Measurements from ENCODE around the gene USP6.
"Not testable (repeated sequence)": the region's sequence is repeated elsewhere in the genome, so short reads cannot be mapped to it uniquely, and the experiment has no call there.

USP6 gene

GRCh38 chr17:5200360-5200759, 84.5 kb downstream of the USP6 start:
- no peak for DNase-seq

DNA sequence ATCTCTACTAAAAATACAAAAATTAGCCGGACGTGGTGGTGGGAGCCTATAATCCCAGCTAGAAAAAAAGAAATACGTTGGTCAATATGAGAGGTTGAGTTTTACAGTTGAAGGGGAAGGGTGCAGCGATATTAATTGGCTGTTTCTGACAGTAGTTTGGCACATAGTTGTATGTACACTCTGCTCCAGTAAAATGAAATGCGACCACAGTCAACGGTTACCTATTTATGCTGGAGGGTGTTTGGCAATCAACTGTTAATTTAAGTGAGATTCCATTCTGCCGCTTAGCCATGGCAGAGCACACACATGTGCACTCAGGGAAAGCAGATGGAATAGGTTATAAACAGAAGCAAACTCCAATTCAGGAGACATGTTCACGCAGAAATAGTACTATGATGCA, 85.2 kb downstream of the USP6 start:
- DNase-seq: no peak

DNA sequence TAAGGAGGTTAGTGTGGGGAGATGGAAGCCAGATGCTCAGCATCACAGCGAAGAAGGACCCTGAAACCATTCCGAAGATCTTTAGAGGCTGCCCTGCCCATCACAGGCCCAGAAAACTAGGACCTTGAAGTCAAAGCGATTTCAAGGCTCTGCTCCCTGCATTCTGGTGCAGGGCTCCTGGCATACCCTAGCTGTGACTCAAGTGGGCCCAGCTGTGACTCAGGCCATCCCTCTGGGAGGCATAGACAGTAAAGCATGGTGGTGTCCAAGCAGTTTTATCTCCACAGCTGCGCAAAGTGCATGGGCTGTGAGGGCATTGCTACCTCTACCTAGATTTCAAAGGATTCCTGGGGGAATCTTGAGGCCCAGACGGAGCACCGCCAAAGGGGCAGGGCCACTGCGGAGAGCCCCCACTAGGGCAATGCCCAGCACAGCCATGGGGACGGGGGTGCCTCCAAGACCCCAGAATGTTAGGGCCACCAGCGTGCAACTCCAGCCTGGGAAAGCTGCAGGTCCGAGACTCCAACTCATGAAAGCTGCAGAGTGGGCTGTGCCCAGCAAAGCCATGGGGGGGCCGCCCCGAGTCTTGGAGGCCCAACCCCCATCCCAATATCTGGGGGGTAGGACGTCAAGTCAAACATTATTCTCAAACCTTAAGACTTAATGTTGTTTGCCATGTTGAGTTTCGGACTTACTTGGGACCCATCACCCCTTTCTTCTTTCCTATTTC, 87.5 kb downstream of the USP6 start:
- DNase-seq: no peak

- DNase-seq: no peak
Measured at GRCh38 chr17:5203908-5204294, 88.1 kb downstream of the USP6 start.

- no peak for DNase-seq
Measured at GRCh38 chr17:5209396-5209795, 93.6 kb downstream of the USP6 start.

- DNase-seq: no peak
Measured at GRCh38 chr17:5210091-5210490, 94.3 kb downstream of the USP6 start.

GRCh38 chr17:5210614-5211252, 94.9 kb downstream of the USP6 start:
- no peak for DNase-seq

GRCh38 chr17:5211458-5211857, 95.6 kb downstream of the USP6 start:
- no peak for DNase-seq

GRCh38 chr17:5217562-5217961, 101.7 kb downstream of the USP6 start:
- not testable (repeated sequence) for DNase-seq

DNA sequence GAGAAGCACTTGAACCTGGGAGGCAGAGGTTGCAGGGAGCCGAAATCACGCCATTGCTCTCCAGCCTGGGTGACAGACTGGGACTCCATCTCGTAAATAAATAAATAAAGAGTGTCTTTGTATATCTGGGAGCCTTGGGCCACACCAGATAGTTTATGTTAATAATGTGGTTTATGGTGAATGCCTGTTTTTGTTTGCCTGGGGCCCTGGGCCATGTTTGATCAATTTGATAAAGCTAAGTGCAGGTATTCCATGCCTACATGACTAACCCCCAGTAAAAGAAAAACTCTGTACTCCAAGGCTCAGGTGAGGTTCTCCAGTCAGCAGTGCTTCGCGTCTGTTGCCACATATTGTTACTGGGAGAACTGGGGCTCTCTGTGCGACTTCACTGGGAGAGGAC, 103.7 kb downstream of the USP6 start:
- DNase-seq: no peak

DNA sequence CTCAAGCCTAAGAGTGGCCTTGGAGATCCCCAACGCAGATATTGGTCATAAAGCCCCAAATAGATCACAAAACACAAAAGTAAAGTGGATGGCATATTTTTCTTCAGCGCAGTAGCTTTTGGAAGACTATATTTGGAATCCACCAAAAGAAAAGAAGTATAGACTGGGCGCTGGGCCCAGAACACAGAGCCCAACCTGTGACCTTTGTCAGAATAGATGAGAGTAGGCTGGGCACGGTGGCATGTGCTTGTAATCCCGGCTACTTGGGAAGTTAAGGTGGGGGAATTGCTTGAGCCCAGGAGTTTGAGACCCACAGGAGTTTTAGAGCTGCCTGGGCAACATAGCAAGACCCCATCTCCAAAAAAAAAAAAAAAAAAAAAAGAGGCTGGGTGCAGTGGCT, 104.2 kb downstream of the USP6 start:
- no peak for DNase-seq

GRCh38 chr17:5221912-5222311, 106.1 kb downstream of the USP6 start:
- DNase-seq: not testable (repeated sequence)
